GM18520 (cell line): ENCODE data around the gene FARSB.
"Not testable (repeated sequence)": the region's sequence is repeated elsewhere in the genome, so short reads cannot be mapped to it uniquely, and the experiment has no call there.

Experiments
- ATAC-seq: cut with Tn5 transposase; IDR thresholded peaks from one replicate; pipeline ENCODE4 v1.9.1; 2021; ENCODE audit not compliant: unreplicated experiment

Gene FARSB

GRCh38 chr2:222655787-222656525 lies at the start of gene FARSB:
TSS of gene FARSB (minus strand) at chr2:222656092. CDS start at chr2:222656073, 19 bp downstream.
- peak; percentile 89 for ATAC-seq

- no peak for ATAC-seq
These were observed 48.0 kb upstream of the FARSB start for GRCh38 chr2:222703886-222704285.

- ATAC-seq: no peak
These were observed 47.2 kb upstream of the FARSB start for GRCh38 chr2:222703091-222703490.

GRCh38 chr2:222701721-222702131 lies 45.8 kb upstream of the FARSB start:
- ATAC-seq: no peak

GRCh38 chr2:222701233-222701632 lies 45.3 kb upstream of the FARSB start:
- no peak for ATAC-seq

- no peak for ATAC-seq
These were observed 42.4 kb upstream of the FARSB start for GRCh38 chr2:222698276-222698675.

- ATAC-seq: no peak
These were observed 37.9 kb upstream of the FARSB start for GRCh38 chr2:222693837-222694236.

GRCh38 chr2:222693413-222693812 lies 37.5 kb upstream of the FARSB start:
- ATAC-seq: not testable (repeated sequence)

- peak; percentile 50 for ATAC-seq
These were observed 34.8 kb upstream of the FARSB start for GRCh38 chr2:222690564-222691200.

GRCh38 chr2:222689322-222689721 lies 33.4 kb upstream of the FARSB start:
- ATAC-seq: no peak

GRCh38 chr2:222688917-222689316 lies 33.0 kb upstream of the FARSB start:
- no peak for ATAC-seq

- ATAC-seq: no peak
These were observed 30.3 kb upstream of the FARSB start for GRCh38 chr2:222686086-222686750.

GRCh38 chr2:222683805-222684204 lies 27.9 kb upstream of the FARSB start:
- no peak for ATAC-seq

- ATAC-seq: no peak
These were observed 22.1 kb upstream of the FARSB start for GRCh38 chr2:222677981-222678380.

- ATAC-seq: no peak
These were observed 18.0 kb upstream of the FARSB start for GRCh38 chr2:222673883-222674282.

GRCh38 chr2:222673273-222673672 lies 17.4 kb upstream of the FARSB start:
- no peak for ATAC-seq

GRCh38 chr2:222672068-222672401 lies 16.1 kb upstream of the FARSB start:
- no peak for ATAC-seq

- ATAC-seq: no peak
These were observed 15.6 kb upstream of the FARSB start, which contains the start of gene MOGAT1 for GRCh38 chr2:222671259-222672067. TSS of gene MOGAT1 (plus strand) at chr2:222671658. CDS start at chr2:222671786, 128 bp downstream.

- no peak for ATAC-seq
These were observed 14.5 kb upstream of the FARSB start for GRCh38 chr2:222670191-222671038.

- no peak for ATAC-seq
These were observed 13.5 kb upstream of the FARSB start for GRCh38 chr2:222669353-222669752.
